ES-I3 (cell line): ENCODE measurements around the gene ZMAT3.
A peak's percentile ranks its signal among the peaks of the same experiment; 100 is the strongest.
"Not testable (repeated sequence)": the region's sequence is repeated elsewhere in the genome, so short reads cannot be mapped to it uniquely, and the experiment has no call there.

Source experiments
- H3K36me3 ChIP-seq: 2 replicates; pipeline ENCODE4 v1.6.1; 2013; ENCODE audit warnings: mild to moderate bottlenecking, low read length, control low read depth, moderate library complexity; ENCODE audit not compliant: insufficient read depth
- H3K4me1 ChIP-seq: 2 replicates; pipeline ENCODE4 v1.6.1; 2013; ENCODE audit warnings: mild to moderate bottlenecking, control low read depth, low read length; ENCODE audit not compliant: insufficient read depth
- H3K9ac ChIP-seq: 2 replicates; pipeline ENCODE4 v1.6.1; 2013; ENCODE audit warnings: low read depth, mild to moderate bottlenecking, low read length, moderate library complexity
- H3K9me3 ChIP-seq: 2 replicates; pipeline ENCODE4 v1.6.1; 2013; ENCODE audit warnings: mild to moderate bottlenecking, low read length, moderate library complexity; ENCODE audit not compliant: control insufficient read depth, insufficient read depth

ZMAT3 gene, protein sequence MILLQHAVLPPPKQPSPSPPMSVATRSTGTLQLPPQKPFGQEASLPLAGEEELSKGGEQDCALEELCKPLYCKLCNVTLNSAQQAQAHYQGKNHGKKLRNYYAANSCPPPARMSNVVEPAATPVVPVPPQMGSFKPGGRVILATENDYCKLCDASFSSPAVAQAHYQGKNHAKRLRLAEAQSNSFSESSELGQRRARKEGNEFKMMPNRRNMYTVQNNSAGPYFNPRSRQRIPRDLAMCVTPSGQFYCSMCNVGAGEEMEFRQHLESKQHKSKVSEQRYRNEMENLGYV

DNA sequence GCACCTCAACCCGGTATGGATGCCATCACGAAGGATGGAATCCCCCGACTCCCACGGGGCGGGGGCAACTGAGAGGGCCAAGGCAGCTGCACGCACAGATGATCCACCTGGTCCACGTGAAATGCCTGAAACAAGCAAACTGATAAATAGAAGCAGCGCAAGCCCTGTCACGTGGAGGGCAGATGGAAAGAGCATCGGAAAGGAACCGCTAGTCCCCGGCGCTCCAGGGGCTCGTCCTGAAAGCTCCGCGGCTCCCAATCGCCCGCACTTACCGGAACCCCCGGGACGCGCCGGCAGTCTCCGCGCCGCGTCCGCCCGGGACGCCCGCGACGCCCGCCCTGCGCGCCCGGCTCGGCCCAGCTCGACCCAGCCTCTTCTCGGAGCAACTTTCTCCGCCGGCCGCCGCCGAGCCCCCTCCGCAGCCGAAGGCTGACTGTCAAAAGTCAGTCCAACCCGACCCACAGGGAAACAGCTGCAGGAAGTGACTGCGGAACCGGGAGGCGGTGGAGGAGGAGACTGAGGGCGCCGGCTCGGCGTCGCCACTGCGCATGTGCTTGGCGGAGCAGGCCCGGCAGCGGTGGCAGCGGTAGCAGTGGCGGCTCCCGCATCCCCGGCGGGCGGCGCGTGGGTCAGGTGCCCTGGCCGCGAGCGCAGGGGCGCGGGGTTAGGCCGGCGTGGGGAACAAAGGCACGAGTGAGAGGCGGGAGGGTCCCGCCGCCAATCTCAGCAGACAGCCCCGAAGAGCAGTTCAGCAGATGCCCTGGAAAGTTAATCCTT, at the start of gene ZMAT3:
ZMAT3 (minus strand) TSS at position 487 of the 777 bp plus-strand sequence. CDS start 4,057 bp downstream, outside the sequence.
- Histone ChIP-seq H3K4me1 (no peaks in the 10 kb centered on the region), H3K9me3 (no peaks in the 10 kb centered on the region), H3K36me3 (peaks cover 6% of the 10 kb centered on the region; the same call in 1 of the 2 replicates), H3K9ac (peak within 1 kb of the TSS; percentile 97)

DNA sequence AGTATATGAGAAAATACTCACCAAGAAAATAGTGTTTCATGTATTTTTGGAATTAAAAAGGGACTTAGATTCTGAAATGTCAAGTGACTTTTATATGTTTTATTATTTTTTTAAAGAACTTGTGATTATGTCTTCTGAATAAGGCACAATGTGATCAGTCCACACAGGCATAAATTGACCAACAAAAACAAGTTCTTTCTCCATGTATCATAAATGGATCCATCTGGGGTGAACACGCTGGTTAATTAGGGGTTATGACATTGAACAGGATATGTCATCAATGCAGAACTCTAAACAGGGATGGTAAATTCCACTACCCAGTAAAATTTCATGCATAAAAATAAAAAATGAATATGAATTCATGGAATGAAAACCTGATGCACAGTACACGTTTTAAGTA, 45.2 kb upstream of the ZMAT3 start:
- H3K9me3 ChIP-seq: peaks cover 2% of the 10 kb centered on the region; the same call in 1 of the 2 replicates
- H3K9ac ChIP-seq: no peak overlapping the region
- H3K4me1 ChIP-seq: no peaks in the 10 kb centered on the region
- H3K36me3 ChIP-seq: no peaks in the 10 kb centered on the region

DNA sequence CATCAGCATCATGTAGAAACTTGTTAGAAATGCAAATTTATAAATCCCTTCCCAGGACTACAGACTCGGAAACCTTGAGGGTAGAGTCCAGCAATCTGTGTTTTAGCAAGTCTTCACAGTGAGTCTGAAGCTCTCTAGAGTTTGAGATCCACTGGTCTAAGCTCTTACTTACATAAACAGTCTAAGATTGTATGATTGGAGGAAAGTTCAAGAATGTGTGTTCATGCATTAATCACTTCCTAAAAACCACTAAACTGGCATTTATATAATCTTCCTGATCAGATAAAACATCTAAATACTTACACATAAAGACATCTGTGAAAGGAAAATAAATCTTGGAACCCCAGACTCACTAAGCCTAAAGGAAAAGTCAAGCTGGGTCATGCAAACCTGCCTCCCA, 43.8 kb upstream of the ZMAT3 start:
- H3K9me3 ChIP-seq, H3K9ac ChIP-seq, H3K36me3 ChIP-seq, H3K4me1 ChIP-seq: not testable (repeated sequence)

DNA sequence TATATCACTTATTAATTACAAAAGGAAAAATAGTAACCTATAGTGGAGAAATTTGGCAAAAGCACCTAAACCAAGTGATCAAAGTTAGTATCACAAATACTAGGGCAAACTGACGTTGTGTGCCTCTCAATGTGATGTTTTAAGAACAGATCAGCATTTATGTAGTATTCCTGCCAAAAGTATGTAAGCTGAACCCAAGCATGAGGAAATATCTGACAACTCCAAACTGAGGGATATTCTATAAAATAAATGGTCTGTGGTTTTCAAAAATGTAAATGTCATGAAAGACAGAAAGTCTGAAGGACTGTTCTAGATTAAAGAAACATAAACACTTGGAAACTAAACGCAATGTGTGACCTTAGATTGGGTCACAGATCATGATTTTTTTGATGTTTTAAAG, 42.3 kb upstream of the ZMAT3 start:
- H3K4me1 ChIP-seq: no peaks in the 10 kb centered on the region
- no peaks in the 10 kb centered on the region for H3K36me3 ChIP-seq
- H3K9ac ChIP-seq: no peak overlapping the region
- H3K9me3 ChIP-seq: peaks cover 6% of the 10 kb centered on the region

DNA sequence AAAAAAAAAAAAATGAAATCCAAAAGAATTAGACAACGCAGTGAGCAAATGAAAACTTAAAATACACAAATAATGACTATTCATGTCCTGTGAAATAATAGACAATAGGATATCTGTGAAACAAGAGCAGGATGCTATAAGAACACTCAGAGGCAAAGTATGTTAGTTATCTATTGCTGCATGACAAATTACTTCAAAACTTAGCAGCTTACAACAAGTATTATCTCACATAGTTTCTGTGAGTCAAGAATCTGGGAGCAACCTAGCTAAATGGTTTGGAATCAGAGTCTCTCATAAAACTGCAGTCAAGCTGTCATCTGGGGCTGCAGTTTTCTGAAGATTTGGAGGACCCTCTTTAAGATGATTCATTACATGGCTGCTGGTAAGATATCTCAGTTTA, 36.5 kb upstream of the ZMAT3 start:
- Histone ChIP-seq H3K9ac (no peak overlapping the region), H3K9me3 (peaks cover 4% of the 10 kb centered on the region; the same call in 1 of the 2 replicates), H3K4me1 (no peaks in the 10 kb centered on the region), H3K36me3 (no peaks in the 10 kb centered on the region)

DNA sequence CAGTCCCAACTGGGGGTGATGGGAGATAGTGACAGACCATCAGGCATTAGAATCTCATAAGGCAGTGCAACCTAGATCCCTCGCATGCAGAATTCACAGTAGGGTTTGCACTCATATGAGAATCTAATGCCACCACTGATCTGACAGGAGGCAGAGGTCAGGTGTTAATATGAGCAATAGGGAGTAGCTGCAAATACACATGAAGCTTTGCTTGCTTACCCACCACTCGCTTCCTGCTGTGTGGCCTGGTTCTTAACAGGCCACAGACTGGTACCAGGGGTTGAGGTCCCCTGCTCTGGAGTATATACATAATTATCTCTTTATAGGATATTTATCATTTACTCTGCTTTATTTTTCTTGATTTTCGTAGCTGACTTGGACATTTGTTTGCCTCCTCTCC, 36.0 kb upstream of the ZMAT3 start:
- no peaks in the 10 kb centered on the region for H3K36me3 ChIP-seq
- H3K9ac ChIP-seq: no peak overlapping the region
- peaks cover 4% of the 10 kb centered on the region; the same call in 1 of the 2 replicates for H3K9me3 ChIP-seq
- no peaks in the 10 kb centered on the region for H3K4me1 ChIP-seq

DNA sequence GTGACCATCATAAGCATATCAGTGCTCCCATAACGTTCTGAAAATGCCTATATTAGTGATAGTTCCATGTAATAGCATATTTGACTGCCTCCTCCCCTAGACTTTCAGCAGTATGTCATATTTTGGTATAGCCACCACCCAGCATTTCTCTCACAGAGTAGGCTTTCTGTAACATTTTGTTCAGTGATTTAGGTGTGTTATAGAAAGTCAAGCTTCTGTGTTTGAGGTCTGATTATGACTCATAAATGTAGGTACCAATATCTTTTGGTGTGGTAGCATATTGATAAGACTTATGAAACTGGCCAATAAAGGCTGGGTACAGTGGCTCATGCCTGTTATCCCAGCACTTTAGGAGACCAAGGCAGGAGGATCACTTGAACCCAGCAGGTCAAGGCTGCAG, 34.3 kb upstream of the ZMAT3 start:
- H3K9me3 ChIP-seq: peaks cover 4% of the 10 kb centered on the region; the same call in 1 of the 2 replicates
- H3K36me3 ChIP-seq: no peaks in the 10 kb centered on the region
- H3K4me1 ChIP-seq: no peaks in the 10 kb centered on the region
- H3K9ac ChIP-seq: no peak overlapping the region

DNA sequence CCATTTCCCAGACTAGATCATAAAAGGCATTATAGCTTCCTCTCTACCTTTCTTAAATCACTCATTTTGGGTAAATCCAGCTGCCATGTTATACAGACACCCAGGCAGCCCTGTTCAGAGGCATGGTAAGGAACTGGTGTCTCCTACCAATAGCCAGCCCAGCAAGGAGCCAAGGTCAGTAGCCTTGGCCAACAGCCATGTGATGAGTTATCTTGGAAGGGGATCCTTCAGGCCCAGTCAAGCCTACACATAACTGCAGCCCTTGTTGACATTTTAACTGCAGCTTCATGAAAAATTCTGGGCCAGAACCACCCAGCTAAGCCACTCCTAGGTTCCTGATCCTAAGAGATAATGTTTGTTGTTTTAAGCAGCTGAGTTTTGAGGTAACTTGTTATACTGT, 29.0 kb upstream of the ZMAT3 start:
- Histone ChIP-seq H3K9me3 (no peaks in the 10 kb centered on the region), H3K9ac (no peak overlapping the region), H3K4me1 (no peaks in the 10 kb centered on the region; the same call in 1 of the 2 replicates), H3K36me3 (no peaks in the 10 kb centered on the region)

DNA sequence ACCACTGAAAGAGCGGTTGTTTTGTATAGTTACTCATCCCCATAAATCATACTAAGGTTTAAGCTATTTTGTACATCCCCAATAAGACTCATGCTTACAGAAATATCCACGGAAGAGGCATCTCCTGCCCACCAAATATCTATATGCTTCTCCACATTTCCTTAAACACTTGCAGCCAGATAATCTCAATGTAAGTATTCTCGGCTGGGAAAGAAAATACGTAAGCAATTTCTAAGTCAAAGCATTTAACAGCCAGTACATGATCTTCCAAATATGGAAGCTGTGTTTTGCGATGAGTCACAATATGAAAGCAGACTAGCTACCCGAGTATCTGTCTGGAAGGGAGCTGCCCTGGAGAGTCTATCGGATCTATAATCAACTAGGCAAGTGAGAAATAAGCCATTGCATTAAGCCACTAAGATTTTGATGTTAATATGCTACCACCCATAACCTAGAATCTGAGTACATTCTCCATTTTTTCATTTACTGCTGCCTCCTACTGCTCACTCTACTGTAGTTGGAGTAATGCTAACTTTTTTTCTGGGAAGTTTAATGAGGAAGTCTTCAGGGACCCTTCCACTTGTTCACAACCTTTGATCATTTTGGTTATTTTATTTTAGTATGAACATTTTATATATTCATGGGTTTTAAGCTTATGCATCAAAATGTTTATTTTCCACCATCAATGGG, 26.9 kb upstream of the ZMAT3 start:
- Histone ChIP-seq H3K4me1 (no peaks in the 10 kb centered on the region; the same call in 1 of the 2 replicates), H3K9ac (no peak overlapping the region), H3K36me3 (no peaks in the 10 kb centered on the region), H3K9me3 (no peaks in the 10 kb centered on the region)

DNA sequence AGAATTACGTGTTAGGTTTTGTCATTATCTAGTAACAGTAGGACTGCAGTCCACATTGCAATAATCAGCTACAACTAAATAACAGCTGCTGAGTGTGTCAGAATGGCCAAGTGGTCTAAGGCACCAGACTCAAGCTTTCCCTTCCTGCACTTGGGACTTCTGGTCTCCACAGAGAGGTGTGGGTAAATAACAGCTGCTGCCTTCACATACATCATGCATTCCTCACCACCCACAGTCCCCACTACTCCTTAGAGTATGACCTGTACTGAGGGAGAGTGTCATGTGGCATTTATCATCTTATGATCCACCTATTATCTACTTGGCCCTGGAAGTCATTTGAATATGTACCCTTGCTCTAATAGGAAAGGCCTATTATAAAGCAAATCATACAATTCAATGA, 22.2 kb upstream of the ZMAT3 start:
- H3K9ac ChIP-seq: no peak overlapping the region
- no peaks in the 10 kb centered on the region; the same call in 1 of the 2 replicates for H3K4me1 ChIP-seq
- no peaks in the 10 kb centered on the region for H3K36me3 ChIP-seq
- no peaks in the 10 kb centered on the region for H3K9me3 ChIP-seq

DNA sequence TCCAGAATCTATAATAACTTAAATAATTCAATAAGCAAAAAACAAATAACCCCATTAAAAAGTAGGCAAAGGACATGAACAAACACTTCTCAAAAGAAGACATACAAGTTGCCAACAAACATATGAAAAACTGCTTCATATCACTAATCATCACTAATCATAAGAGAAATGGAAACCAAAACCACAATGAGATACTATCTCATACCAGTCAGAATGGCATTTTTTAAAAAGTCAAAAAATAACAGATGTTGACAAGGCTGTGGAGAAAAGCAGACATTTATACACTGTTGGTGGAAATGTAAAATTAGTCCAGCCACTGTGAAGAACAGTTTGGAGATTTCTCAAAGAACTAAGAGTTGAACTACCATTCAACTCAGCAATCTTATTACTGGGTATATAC, 19.5 kb upstream of the ZMAT3 start:
- Histone ChIP-seq H3K9me3 (no peaks in the 10 kb centered on the region), H3K36me3 (no peaks in the 10 kb centered on the region), H3K9ac (no peak overlapping the region), H3K4me1 (no peaks in the 10 kb centered on the region)

DNA sequence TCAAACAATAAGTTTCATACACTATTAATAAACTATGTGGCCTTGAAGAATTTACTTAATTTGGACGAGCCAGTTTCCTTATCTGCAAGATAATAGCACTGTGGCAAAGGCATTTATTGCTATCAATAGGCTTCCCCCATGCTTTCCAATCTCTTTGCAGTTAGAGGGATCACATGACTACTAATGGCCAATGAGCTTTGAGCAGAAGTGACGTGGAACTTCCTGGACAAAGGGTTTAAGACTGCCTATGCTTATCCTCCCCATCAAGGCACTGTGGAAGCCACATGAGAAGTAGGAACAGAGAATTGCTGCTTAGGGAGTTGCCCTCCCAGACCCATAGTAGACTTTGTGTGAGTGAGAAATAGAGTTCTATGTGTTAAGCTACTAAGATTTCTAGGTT, 16.7 kb upstream of the ZMAT3 start:
- no peaks in the 10 kb centered on the region for H3K36me3 ChIP-seq
- no peaks in the 10 kb centered on the region for H3K9me3 ChIP-seq
- H3K4me1 ChIP-seq: peaks cover 16% of the 10 kb centered on the region; the same call in 1 of the 2 replicates
- no peak overlapping the region for H3K9ac ChIP-seq

DNA sequence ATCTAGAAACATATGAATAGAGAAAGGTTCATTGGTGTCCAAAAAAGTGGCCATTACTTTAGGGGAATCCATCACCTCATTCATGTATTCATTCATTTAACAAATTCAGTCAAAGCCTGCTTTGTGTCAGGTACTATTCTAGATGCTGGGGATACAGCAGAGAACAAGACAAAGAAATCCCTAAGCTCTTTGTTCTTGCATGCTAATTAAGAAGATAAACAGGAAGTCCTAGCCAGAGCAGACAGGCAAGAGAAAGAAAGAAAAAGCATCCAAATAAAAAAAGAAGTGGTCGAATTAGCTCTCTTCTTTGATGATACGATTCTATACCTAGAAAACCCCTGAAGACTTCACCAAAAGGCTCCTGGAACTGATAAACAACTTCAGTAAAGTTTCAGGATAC, 12.4 kb upstream of the ZMAT3 start:
- no peak overlapping the region for H3K9ac ChIP-seq
- H3K4me1 ChIP-seq: peaks cover 35% of the 10 kb centered on the region
- H3K36me3 ChIP-seq: no peaks in the 10 kb centered on the region
- no peaks in the 10 kb centered on the region for H3K9me3 ChIP-seq

DNA sequence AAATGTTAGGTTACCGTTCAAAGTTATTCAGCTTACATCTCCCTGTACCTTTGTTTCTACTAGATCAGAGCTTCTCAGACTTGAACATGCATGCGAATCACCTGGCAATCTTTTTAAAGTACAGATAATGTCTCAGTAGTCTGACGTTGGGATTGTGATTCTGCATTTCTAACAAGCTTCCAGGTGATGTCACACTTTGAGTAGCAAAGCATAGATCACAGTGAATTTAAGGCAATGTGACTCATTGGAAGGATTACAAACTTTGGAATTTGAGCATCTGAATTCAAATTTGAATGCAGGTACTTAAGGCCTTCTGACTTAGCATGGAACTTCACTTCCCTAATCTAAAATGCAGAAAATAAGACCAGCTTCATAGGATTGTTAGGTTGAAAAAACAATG, 10.8 kb upstream of the ZMAT3 start:
- H3K36me3 ChIP-seq: no peaks in the 10 kb centered on the region
- no peaks in the 10 kb centered on the region for H3K9me3 ChIP-seq
- no peak overlapping the region for H3K9ac ChIP-seq
- H3K4me1 ChIP-seq: peaks cover 35% of the 10 kb centered on the region
